Measurements from ENCODE around the gene NDUFS2.
"Not testable (repeated sequence)": the region's sequence is repeated elsewhere in the genome, so short reads cannot be mapped to it uniquely, and the experiment has no call there.

NDUFS2 gene

DNA sequence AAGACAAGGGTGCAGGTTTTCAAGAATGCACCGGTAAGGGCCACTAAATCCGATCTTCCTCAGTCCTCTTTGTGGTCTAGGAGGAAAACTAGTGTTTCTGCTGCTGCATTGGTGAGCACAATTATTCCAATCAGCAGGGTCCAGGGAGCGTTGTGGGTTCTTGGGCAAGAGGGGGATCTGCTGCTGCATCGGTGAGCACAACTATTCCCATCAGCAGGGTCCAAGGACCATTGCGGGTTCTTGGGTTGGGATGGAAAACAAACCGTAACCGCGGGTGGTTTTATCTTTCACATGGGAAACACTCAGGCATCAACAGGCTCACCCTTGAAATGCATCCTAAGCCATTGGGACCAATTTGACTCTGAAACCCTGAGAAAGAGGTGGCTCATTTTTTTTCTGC lies 49.4 kb downstream of the NDUFS2 start:
- DNase-seq (ENCODE audit: low spot score), result no peak

DNA sequence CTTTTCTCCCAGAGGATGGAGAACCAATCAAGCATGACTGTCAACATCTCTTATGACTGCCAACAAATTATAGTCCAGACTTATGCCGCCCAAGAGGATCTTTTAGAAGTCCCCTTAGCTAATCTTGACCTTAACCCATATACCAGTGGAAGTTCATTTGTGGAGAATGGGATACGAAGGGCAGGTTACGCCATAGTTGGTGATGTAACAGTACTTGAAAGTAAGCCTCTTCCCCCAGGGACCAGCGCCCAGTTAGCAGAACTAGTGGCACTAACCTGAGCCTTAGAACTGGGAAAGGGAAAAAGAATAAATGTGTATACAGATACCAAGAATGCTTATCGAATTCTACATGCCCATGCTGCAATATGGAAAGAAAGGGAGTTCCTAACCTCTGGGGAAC lies 53.1 kb downstream of the NDUFS2 start:
- DNase-seq (ENCODE audit: low spot score), result not testable (repeated sequence)

- DNase-seq (ENCODE audit: low spot score), result not testable (repeated sequence)
Observed at GRCh38 chr1:161255955-161256520, 53.9 kb downstream of the NDUFS2 start.

- not testable (repeated sequence) for DNase-seq (ENCODE audit: low spot score)
Observed at GRCh38 chr1:161257109-161257508, 54.9 kb downstream of the NDUFS2 start.

DNA sequence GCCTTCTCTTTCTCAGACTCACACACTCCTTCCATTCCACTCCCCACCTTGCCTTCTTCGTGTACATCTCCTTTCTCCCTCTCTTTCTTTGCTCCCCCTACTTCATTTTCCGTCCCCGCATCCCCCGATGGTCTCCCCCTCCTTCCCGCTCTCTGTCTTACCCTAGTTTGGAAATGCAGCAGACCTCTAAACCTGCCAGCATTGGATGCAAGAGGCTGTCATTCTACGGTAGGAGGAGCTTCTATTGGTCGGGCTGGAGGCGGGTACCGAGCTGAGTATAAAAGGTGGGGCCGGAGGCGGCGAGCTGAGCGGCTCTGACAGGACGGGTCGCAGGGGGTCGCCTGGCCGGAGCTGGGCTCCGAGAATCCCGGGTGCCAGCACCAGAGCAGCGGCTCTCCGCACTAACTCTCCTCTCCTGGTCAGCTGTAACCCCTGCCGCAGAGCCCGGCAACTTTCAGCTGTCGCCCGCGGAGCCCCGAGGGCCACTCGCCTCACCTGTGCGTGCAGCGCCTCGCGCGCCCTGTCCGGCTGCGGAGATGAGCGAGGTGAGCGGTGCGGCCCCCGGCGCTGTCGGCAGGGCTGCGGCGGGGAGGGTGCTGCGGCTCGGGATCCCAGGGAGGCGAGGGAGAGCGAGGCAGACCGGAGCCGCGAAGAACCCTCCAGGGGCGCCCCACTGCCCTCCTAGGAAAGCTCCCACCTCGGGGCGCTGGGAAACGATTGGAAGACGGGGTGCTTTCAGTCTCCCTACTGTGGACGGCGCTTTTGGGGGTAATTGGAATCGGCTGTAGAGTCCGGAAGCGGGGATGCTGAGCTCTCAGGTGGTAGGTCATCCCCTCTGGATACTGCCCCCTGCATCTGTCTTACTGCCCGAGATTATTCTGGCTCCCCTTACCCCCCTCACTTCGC lies 56.5 kb downstream of the NDUFS2 start, which contains the start of gene PCP4L1:
Gene PCP4L1, plus strand, starts transcription at position 307 of the 906 bp plus-strand sequence. Its CDS starts 230 bp downstream, at position 537.
- peak; percentile 82 for DNase-seq (ENCODE audit: low spot score)

- DNase-seq (ENCODE audit: low spot score), result no peak
Observed at GRCh38 chr1:161259345-161259702, 57.2 kb downstream of the NDUFS2 start.

DNA sequence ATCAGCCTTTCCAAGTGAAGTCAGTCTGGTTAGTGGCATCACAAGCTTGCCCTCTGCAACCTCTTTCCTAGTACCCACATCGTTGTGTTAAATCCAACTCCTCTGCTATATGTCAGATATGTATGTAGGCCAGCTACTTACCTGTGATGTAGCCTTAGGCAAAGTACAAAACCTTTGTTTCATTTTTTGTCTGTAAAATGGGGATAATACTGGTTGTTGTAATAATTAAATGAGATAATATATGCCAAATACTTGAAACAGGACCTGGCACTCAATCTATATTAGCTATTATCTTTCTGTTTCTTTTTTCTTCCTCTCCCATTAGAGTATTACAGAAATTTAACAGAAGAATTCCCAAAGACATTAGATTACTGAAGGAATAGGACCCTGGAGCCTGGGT lies 57.6 kb downstream of the NDUFS2 start:
- DNase-seq (ENCODE audit: low spot score), result no peak

GRCh38 chr1:161260376-161261260 lies 58.5 kb downstream of the NDUFS2 start:
- DNase-seq (ENCODE audit: low spot score), result no peak

GRCh38 chr1:161261261-161262235 lies 59.4 kb downstream of the NDUFS2 start:
- DNase-seq (ENCODE audit: low spot score), result no peak

Data from Ammon's horn (tissue), 1 donor.